Upper lobe of left lung (tissue), 6 donors: ENCODE data around the gene KLF7. TPM values are rescaled to one million over a fixed set of nuclear protein-coding genes. Genes with fewer than 3 reads are reported as not detected.

Source experiments
- ATAC-seq, 2 donors: fragments of 200-7000 bp; cut with Tn5 transposase; one replicate each; pipeline ENCODE4 v1.9.1; 2022; ENCODE audit warnings: mild to moderate bottlenecking in 2 of 2, moderate library complexity in 2 of 2; ENCODE audit not compliant: low FRiP score in 2 of 2
- DNase-seq, 2 donors: peaks; one replicate each; pipeline ENCODE4 v3.0.0-alpha.2; 2019 to 2020
- H3K27ac ChIP-seq, 4 donors: fragments of 200-600 bp; sonication (generic); one replicate each; pipeline ENCODE4 v1.5.1; 2016 to 2019
- H3K27me3 ChIP-seq, 4 donors: fragments of 200-600 bp; sonication (generic); one replicate each; pipeline ENCODE4 v1.5.1; 2017 to 2019
- H3K36me3 ChIP-seq, 4 donors: fragments of 200-600 bp; sonication (generic); one replicate each; pipeline ENCODE4 v1.5.1; 2016 to 2019
- H3K4me1 ChIP-seq, 4 donors: fragments of 200-600 bp; sonication (generic); one replicate each; pipeline ENCODE4 v1.5.1; 2018 to 2019
- H3K4me3 ChIP-seq, 4 donors: fragments of 200-600 bp; sonication (generic); one replicate each; pipeline ENCODE4 v1.5.1; 2017 to 2019; ENCODE audit warnings: mild to moderate bottlenecking in 2 of 4, moderate library complexity in 1 of 4
- H3K9me3 ChIP-seq, 4 donors: fragments of 200-600 bp; sonication (generic); one replicate each; pipeline ENCODE4 v1.5.1; 2018 to 2019
- EP300 ChIP-seq, 4 donors: sonication (generic); formaldehyde crosslinking; IDR thresholded peaks; one replicate each; pipeline ENCODE4 v1.5.1; 2017; ENCODE audit warnings: antibody characterized with exemption in 4 of 4, control low read depth in 2 of 4
- POLR2A ChIP-seq, 4 donors: fragments of 450-650 bp; IDR thresholded peaks; one replicate each; pipeline ENCODE4 v1.5.1; 2016 to 2017; ENCODE audit warnings: antibody characterized with exemption in 4 of 4, mild to moderate bottlenecking in 2 of 4
- POLR2AphosphoS5 ChIP-seq, 2 donors: sonication (generic); formaldehyde crosslinking; IDR thresholded peaks; one replicate each; pipeline ENCODE4 v1.5.1; 2017; ENCODE audit warnings: antibody characterized with exemption in 2 of 2
- WGBS, 2 donors: methylation state at CpG; one replicate each; pipeline ENCODE4 v1.1.5; 2017 to 2018; 5-methylcytosine and 5-hydroxymethylcytosine counted together
- total RNA-seq, 6 donors: library from RNA; depleted of rRNA in 4 of 6; stranded (reverse); fragments of >200 nt in 4 of 6; gene quantifications; one replicate each; pipeline versions ENCODE4 v1.1.0 to v1.2.1, GENCODE V29; 2016 to 2021
- TF ChIP-seq, protein P1 (sequence below), 6 experiments: fragments of 450-650 bp in 4 of 6; fragments of 200-600 bp in 2 of 6; sonication (generic) in 2 of 6; IDR thresholded peaks; one replicate each; pipeline ENCODE4 v1.5.1; 2016 to 2019; ENCODE audit warnings: antibody characterized with exemption in 6 of 6
- donor health status: DM: no; HTN: no; CAD: no; lungs with moderate emphysema.
- donor health status: DM: no; HTN: yes; CAD: no; lungs with severe emphysema.

KLF7 gene
- total RNA-seq, 6 donors from 2014 or later: 15.4 to 50.5 (median 22.4) TPM

DNA sequence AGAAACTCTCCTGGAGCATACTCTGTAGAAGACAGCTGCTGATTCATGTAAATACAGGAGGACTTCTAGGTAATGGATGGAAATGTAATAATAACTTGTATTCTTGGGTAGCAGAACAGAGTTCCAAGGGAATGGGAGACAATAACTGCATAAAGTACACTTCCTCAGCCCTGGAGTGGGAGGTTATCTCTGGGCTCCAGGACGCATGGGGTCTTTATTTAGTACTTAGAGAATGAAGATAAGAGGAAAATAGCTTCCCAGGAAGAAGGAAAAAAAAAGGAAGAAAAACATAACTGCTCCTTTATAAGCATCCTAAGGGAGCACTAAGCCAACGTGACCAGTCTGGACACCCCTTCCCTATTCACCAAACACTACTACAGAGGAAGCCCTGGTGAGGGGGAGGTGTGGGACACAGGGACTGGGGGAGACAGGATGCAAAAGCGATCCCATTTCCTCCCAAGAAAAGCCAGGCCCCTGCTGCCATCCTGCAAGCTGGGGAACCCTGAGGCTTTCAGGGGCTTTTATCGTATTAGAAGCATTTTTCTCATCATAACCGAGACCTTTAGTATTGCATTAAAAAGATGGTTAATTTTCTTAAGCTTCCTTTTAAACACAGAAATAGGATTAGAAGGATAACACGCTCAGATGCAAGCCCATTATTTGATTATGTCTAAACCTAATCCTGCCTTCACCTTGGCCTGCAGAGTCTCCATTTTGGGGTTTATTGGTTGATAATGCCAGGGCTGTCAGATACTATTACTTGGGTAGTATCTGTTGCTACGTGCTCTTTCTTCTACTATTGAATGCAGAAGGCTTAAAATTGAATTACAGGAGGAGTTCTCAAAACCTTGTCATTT lies 78.5 kb downstream of the KLF7 start:
- H3K4me3 ChIP-seq: no peak overlapping the region
- peak overlapping the region in 2 of 4 donors; percentile 13 to 20 for H3K27ac ChIP-seq
- TF ChIP-seq, protein P1, sequence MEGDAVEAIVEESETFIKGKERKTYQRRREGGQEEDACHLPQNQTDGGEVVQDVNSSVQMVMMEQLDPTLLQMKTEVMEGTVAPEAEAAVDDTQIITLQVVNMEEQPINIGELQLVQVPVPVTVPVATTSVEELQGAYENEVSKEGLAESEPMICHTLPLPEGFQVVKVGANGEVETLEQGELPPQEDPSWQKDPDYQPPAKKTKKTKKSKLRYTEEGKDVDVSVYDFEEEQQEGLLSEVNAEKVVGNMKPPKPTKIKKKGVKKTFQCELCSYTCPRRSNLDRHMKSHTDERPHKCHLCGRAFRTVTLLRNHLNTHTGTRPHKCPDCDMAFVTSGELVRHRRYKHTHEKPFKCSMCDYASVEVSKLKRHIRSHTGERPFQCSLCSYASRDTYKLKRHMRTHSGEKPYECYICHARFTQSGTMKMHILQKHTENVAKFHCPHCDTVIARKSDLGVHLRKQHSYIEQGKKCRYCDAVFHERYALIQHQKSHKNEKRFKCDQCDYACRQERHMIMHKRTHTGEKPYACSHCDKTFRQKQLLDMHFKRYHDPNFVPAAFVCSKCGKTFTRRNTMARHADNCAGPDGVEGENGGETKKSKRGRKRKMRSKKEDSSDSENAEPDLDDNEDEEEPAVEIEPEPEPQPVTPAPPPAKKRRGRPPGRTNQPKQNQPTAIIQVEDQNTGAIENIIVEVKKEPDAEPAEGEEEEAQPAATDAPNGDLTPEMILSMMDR (IDR thresholded peaks at IDR 0.05): no peak
- TF ChIP-seq POLR2A (IDR thresholded peaks at IDR 0.05) (no peak), EP300 (IDR thresholded peaks at IDR 0.05) (no peak), POLR2AphosphoS5 (IDR thresholded peaks at IDR 0.05) (no peak)
- H3K27me3 ChIP-seq: no peaks in the 10 kb centered on the region
- 76 to 82% methylated on average over 7 of the region's 7 CpGs for WGBS, 2 donors
- no peak for ATAC-seq
- peaks cover 43 to 58% (median 50%) of the 10 kb centered on the region in 4 donors for H3K4me1 ChIP-seq
- peaks cover 0 to 36% (median 9%) of the 10 kb centered on the region in 4 donors for H3K36me3 ChIP-seq
- no peaks in the 10 kb centered on the region for H3K9me3 ChIP-seq
- no peak for DNase-seq

GRCh38 chr2:207086136-207086535 lies 79.6 kb downstream of the KLF7 start:
- TF ChIP-seq POLR2AphosphoS5 (IDR thresholded peaks at IDR 0.05) (no peak), EP300 (IDR thresholded peaks at IDR 0.05) (no peak), POLR2A (IDR thresholded peaks at IDR 0.05) (no peak)
- TF ChIP-seq, protein P1 (IDR thresholded peaks at IDR 0.05): no peak
- ATAC-seq (no peak), DNase-seq (no peak)
- Histone ChIP-seq H3K9me3 (no peaks in the 10 kb centered on the region), H3K27ac (peak overlapping the region in 2 of 4 donors; percentile 13), H3K36me3 (peaks cover 0 to 43% (median 12%) of the 10 kb centered on the region in 4 donors), H3K27me3 (no peaks in the 10 kb centered on the region), H3K4me1 (peaks cover 38 to 55% (median 43%) of the 10 kb centered on the region in 4 donors), H3K4me3 (no peak overlapping the region)
- WGBS, 2 donors: 69 to 76% methylated on average over 8 of the region's 8 CpGs

GRCh38 chr2:207085110-207085509 lies 80.6 kb downstream of the KLF7 start:
- ATAC-seq: peak in 1 of 2 donors; percentile 62
- DNase-seq: no peak
- Histone ChIP-seq H3K4me3 (no peak overlapping the region), H3K27me3 (no peaks in the 10 kb centered on the region), H3K36me3 (peaks cover 7 to 53% (median 22%) of the 10 kb centered on the region in 4 donors), H3K4me1 (peaks cover 28 to 49% (median 37%) of the 10 kb centered on the region in 4 donors), H3K9me3 (no peaks in the 10 kb centered on the region), H3K27ac (peak overlapping the region in 2 of 4 donors; percentile 20 to 80)
- TF ChIP-seq EP300 (IDR thresholded peaks at IDR 0.05) (no peak), POLR2A (IDR thresholded peaks at IDR 0.05) (no peak), POLR2AphosphoS5 (IDR thresholded peaks at IDR 0.05) (no peak)
- TF ChIP-seq, protein P1 (IDR thresholded peaks at IDR 0.05): no peak
- 84 to 88% methylated on average over 5 of the region's 5 CpGs for WGBS, 2 donors

GRCh38 chr2:207083361-207084110 lies 82.2 kb downstream of the KLF7 start:
- Histone ChIP-seq H3K27me3 (no peaks in the 10 kb centered on the region), H3K9me3 (no peaks in the 10 kb centered on the region), H3K4me3 (no peak overlapping the region), H3K4me1 (peaks cover 16 to 33% (median 22%) of the 10 kb centered on the region in 4 donors), H3K36me3 (peaks cover 12 to 69% (median 31%) of the 10 kb centered on the region in 4 donors), H3K27ac (peak overlapping the region in 3 of 4 donors; percentile 14 to 80 (median 45))
- TF ChIP-seq POLR2A (IDR thresholded peaks at IDR 0.05): no peak
- DNase-seq (no peak), ATAC-seq (peak in 1 of 2 donors; percentile 21)
- 75 to 82% methylated on average over 2 of the region's 2 CpGs for WGBS, 2 donors

GRCh38 chr2:207082619-207083018 lies 83.1 kb downstream of the KLF7 start:
- Histone ChIP-seq H3K4me1 (peaks cover 13 to 30% (median 15%) of the 10 kb centered on the region in 4 donors), H3K36me3 (peaks cover 12 to 71% (median 29%) of the 10 kb centered on the region in 4 donors), H3K9me3 (no peaks in the 10 kb centered on the region), H3K27me3 (no peaks in the 10 kb centered on the region), H3K4me3 (no peak overlapping the region), H3K27ac (peak overlapping the region in 3 of 4 donors; percentile 26 to 80 (median 45))
- WGBS, 2 donors: 62 to 72% methylated on average over 4 of the region's 4 CpGs
- DNase-seq: no peak
- TF ChIP-seq POLR2AphosphoS5 (IDR thresholded peaks at IDR 0.05) (no peak), EP300 (IDR thresholded peaks at IDR 0.05) (no peak), POLR2A (IDR thresholded peaks at IDR 0.05) (no peak)
- TF ChIP-seq, protein P1 (IDR thresholded peaks at IDR 0.05): no peak
- no peak for ATAC-seq
